PFSK-1 (cell line): ENCODE results near the gene SAA4.

Experiments
- POLR2AphosphoS5 ChIP-seq: IDR thresholded peaks from 2 replicates; pipeline ENCODE4 v1.6.1; 2012; ENCODE audit warnings: low read depth, mild to moderate bottlenecking, control low read depth, low read length, moderate library complexity
- TAF1 ChIP-seq: IDR thresholded peaks from 2 replicates; pipeline ENCODE4 v1.6.1; 2012; ENCODE audit warnings: low read length, control low read depth, borderline replicate concordance; ENCODE audit not compliant: insufficient read depth

DNA sequence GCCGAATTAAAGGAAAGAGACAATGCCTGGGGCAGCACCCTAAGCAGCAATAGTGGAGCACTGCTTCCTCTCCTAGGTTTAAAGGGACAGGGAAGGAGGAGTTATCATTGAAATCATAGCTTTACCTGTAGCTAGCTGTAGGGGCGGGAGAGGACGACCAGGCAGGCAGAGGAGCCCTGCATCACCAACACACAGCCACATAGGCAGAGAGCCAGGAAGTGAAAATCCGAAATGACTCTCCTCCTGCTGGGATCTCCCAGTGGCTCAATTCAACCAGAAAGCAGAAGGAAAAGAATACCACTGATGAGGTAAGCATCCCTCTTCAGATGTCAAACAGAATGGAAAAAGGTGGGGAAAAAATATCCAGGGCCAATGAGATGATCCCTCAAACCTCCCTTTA lies 43.6 kb downstream of the SAA4 start:
- TF ChIP-seq TAF1 (no peak), POLR2AphosphoS5 (no peak)
